BE2C (cell line): ENCODE results near the gene CELA1.
"Not testable (repeated sequence)": the region's sequence is repeated elsewhere in the genome, so short reads cannot be mapped to it uniquely, and the experiment has no call there.

Experiments used
- DNase-seq: peaks from one replicate; pipeline ENCODE4 v3.0.0-alpha.2; 2020
- H3K27me3 ChIP-seq: fragments of 250-450 bp; sonication (Bioruptor Pico); 2 replicates; pipeline ENCODE4 v1.5.1; 2020; ENCODE audit warnings: mild to moderate bottlenecking
- H3K36me3 ChIP-seq: fragments of 250-450 bp; sonication (Bioruptor Pico); 2 replicates; pipeline ENCODE4 v1.5.1; 2020; ENCODE audit warnings: mild to moderate bottlenecking
- H3K4me1 ChIP-seq: fragments of 250-450 bp; sonication (Bioruptor Pico); 2 replicates; pipeline ENCODE4 v1.5.1; 2020
- H3K4me3 ChIP-seq: 2 replicates; pipeline ENCODE4 v1.5.1; 2011; ENCODE audit warnings: low read depth, low read length
- H3K9me3 ChIP-seq: fragments of 250-450 bp; sonication (Bioruptor Pico); 2 replicates; pipeline ENCODE4 v1.5.1; 2020
- CTCF ChIP-seq: IDR thresholded peaks from 2 replicates; pipeline ENCODE4 v1.5.1; 2012; ENCODE audit warnings: mild to moderate bottlenecking, low read depth, low read length

CELA1 gene

DNA sequence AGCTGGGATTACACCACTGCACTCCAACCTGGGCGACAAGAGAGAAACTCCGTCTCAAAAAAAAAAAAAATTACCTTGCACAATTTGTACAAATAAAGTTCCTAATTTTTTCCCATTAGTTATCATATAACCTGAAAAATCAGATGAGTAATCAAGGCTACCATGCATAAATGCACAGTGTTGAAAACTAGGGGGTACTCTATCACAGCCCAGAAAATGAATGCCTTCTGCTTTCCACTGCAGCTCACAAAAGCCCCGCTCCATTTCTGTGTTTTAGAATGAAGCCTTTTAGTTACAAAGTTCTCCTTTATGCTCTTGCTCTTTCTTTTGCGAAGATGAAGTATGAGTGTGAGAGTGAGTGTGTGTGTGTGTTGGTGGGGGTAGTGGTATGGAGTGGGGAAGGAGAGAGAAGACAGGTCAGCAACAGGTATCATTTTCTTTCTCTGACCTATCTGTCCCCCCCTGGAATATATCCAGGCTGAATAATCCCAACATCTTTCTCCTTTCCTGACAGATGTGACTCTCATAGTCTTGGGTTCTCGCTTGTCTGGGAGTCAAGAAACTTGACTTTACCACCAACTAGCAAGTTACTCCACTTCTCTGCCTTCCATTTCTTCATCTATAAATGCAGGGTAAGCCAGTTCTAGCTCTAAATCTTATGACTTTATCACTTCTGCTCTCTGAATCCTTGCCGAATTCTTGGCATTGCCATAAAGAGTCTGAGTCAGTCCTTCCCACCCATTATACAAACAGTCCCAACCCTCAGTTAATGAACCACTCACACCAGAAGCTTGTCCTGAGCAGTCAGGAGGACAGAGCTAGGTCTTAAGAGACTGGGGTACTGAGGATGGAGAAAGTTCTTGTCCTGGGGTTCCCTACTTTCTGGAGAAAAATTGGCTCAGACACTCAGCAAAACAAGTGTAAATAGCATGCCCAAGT, 38.6 kb downstream of the CELA1 start:
- no peak for TF ChIP-seq CTCF
- Histone ChIP-seq H3K4me3 (no peak overlapping the region), H3K27me3 (no peaks in the 10 kb centered on the region), H3K9me3 (no peaks in the 10 kb centered on the region), H3K4me1 (no peaks in the 10 kb centered on the region), H3K36me3 (no peaks in the 10 kb centered on the region)
- no peak for DNase-seq

- no peaks in the 10 kb centered on the region for H3K27me3 ChIP-seq
- H3K4me3 ChIP-seq = no peak overlapping the region
- H3K4me1 ChIP-seq = no peaks in the 10 kb centered on the region
- no peak for DNase-seq
- no peaks in the 10 kb centered on the region for H3K36me3 ChIP-seq
- TF ChIP-seq CTCF = no peak
- H3K9me3 ChIP-seq = no peaks in the 10 kb centered on the region
These were observed 40.0 kb downstream of the CELA1 start for GRCh38 chr12:51306507-51306906.

DNA sequence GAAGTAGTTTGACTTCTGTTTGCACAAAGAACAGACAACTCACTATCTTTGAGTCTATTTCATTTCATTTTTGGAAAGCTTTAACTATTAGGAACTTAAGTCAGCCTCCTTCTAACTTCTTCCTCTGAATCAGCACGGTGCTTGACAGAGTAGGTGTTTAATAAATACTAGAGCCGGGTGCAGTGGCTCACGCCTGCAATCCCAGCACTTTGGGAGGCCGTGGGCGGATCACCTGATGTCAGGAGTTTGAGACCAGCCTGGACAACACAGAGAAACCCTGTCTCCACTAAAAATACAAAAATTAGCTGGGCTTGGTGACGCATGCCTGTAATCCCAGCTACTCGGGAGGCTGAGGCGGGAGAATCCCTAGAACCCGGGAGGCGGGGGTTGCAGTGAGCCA, 45.7 kb downstream of the CELA1 start:
- not testable (repeated sequence) for H3K36me3 ChIP-seq, DNase-seq, H3K4me3 ChIP-seq, H3K9me3 ChIP-seq, H3K27me3 ChIP-seq, H3K4me1 ChIP-seq

DNA sequence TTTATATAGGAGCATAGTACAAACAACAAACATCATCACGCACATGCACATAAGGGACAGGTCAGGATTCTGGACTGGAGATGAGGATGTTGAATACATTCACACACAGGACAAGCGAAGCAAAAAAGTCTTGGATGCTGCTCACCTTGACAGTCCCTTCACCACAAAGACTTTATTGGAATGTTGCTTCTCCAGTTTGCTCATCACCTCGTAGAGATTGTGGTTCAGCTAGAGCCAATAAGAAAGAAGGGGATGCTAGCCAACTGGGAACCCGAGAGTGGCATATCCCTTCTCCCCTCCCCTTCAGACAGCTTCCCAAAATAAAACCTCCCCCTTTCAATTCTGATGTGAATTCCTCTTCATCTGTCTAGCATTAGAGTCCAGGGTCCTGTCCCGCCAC, 50.8 kb downstream of the CELA1 start:
- DNase-seq = no peak
- no peaks in the 10 kb centered on the region for H3K9me3 ChIP-seq
- H3K4me1 ChIP-seq = no peaks in the 10 kb centered on the region
- H3K4me3 ChIP-seq = no peak overlapping the region
- no peak for TF ChIP-seq CTCF
- no peaks in the 10 kb centered on the region for H3K36me3 ChIP-seq
- H3K27me3 ChIP-seq = no peaks in the 10 kb centered on the region

DNA sequence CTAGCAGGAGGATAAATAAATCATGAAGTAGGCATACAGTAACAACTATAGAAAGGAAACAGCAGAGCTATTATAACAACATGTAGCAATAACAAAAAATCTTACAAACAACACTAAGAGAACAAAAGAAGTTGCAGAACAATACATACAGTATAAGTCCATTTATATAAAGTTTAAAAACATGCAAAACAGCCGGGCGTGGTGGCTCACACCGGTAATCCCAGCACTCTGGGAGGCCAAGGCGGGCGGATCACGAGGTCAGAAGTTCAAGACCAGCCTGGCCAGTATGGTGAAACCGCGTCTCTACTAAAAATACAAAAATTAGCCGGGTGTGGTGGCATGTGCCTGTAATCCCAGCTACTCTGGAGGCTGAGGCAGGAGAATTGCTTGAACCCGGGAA, 52.4 kb downstream of the CELA1 start:
- H3K4me1 ChIP-seq, H3K27me3 ChIP-seq, DNase-seq, H3K4me3 ChIP-seq, H3K9me3 ChIP-seq, H3K36me3 ChIP-seq: not testable (repeated sequence)

- Histone ChIP-seq H3K27me3 (no peaks in the 10 kb centered on the region), H3K4me3 (no peak overlapping the region), H3K9me3 (no peaks in the 10 kb centered on the region), H3K36me3 (no peaks in the 10 kb centered on the region), H3K4me1 (no peaks in the 10 kb centered on the region)
- no peak for TF ChIP-seq CTCF
- no peak for DNase-seq
These were observed 52.8 kb downstream of the CELA1 start for GRCh38 chr12:51293696-51294095.

DNA sequence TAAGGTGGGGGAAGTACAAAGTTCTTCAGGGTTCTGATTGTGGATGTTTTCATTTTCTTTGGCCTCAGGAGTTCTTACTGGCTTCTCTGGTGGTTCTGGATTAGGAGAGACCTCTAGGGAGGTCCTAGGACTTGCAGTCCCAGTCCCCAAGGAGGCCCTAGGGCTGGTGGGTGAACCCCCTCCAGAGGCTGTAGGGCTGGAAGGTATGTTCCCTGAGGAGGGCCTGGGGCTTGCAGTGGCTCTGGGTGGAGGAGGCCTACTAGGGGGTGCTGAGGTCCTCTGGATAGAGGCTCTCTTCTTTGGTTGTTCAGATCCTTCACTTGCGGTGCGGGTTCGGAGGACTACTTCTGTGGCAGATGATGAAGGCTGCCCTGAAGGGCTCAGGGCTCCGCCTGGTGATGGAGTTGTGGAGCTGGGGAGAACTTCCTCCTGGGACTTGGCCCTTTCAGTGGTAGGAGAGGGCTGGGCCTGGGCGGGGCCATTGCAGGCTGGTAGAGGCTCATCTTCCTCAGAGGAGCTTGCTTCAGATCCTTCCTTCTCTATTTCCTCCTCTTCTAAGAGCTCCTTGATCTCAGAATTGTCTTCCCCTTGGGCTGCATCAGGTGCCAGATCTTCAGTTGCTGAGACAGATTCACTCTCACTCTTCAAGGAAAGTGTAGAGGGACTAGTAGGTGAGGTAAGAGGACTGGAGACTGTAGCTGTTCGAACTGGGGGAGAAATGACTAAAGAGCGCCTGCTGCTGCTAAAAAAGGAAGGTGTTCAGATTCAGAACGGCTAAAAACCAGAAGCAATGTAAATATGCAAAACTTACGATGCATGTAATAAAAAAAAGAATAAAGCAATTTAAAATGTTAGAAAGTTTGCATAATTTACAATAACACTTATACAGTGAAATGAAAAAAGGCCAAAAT, 54.6 kb downstream of the CELA1 start:
- H3K4me1 ChIP-seq, DNase-seq, H3K4me3 ChIP-seq, H3K36me3 ChIP-seq, H3K27me3 ChIP-seq, H3K9me3 ChIP-seq: not testable (repeated sequence)
- TF ChIP-seq CTCF = 0 out of 2 replicates have a peak, but pooled peaks have one; percentile 4
